ENCODE results near the gene GAS1.

DNA sequence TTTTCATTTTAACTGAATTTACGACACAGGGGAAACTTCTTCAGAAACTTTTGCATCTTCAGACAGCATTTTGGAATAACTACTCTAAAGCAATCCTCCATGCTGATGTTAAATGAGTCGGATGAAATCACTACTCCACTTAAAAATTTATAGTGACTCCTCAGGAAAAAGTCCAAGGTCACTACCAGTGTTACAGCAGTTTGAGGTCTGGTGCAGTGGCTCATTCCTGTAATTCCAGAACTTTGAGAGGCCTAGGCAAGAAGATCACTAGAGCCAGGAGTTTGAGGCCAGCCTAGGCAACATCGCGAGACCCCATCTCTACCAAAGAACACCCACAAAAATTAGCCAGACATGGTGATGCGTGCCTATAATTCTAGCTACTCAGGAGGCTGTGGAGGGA, 5.9 kb upstream of the GAS1 start:
- TF ChIP-seq, protein P1, sequence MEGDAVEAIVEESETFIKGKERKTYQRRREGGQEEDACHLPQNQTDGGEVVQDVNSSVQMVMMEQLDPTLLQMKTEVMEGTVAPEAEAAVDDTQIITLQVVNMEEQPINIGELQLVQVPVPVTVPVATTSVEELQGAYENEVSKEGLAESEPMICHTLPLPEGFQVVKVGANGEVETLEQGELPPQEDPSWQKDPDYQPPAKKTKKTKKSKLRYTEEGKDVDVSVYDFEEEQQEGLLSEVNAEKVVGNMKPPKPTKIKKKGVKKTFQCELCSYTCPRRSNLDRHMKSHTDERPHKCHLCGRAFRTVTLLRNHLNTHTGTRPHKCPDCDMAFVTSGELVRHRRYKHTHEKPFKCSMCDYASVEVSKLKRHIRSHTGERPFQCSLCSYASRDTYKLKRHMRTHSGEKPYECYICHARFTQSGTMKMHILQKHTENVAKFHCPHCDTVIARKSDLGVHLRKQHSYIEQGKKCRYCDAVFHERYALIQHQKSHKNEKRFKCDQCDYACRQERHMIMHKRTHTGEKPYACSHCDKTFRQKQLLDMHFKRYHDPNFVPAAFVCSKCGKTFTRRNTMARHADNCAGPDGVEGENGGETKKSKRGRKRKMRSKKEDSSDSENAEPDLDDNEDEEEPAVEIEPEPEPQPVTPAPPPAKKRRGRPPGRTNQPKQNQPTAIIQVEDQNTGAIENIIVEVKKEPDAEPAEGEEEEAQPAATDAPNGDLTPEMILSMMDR (IDR thresholded peaks at IDR 0.05) = no peak
- TF ChIP-seq POLR2A (IDR thresholded peaks at IDR 0.05) (no peak), EP300 (IDR thresholded peaks at IDR 0.05) (no peak), POLR2AphosphoS5 (IDR thresholded peaks at IDR 0.05) (no peak)
